ENCODE measurements around the gene BLOC1S5.

Gene BLOC1S5, protein sequence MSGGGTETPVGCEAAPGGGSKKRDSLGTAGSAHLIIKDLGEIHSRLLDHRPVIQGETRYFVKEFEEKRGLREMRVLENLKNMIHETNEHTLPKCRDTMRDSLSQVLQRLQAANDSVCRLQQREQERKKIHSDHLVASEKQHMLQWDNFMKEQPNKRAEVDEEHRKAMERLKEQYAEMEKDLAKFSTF

DNA sequence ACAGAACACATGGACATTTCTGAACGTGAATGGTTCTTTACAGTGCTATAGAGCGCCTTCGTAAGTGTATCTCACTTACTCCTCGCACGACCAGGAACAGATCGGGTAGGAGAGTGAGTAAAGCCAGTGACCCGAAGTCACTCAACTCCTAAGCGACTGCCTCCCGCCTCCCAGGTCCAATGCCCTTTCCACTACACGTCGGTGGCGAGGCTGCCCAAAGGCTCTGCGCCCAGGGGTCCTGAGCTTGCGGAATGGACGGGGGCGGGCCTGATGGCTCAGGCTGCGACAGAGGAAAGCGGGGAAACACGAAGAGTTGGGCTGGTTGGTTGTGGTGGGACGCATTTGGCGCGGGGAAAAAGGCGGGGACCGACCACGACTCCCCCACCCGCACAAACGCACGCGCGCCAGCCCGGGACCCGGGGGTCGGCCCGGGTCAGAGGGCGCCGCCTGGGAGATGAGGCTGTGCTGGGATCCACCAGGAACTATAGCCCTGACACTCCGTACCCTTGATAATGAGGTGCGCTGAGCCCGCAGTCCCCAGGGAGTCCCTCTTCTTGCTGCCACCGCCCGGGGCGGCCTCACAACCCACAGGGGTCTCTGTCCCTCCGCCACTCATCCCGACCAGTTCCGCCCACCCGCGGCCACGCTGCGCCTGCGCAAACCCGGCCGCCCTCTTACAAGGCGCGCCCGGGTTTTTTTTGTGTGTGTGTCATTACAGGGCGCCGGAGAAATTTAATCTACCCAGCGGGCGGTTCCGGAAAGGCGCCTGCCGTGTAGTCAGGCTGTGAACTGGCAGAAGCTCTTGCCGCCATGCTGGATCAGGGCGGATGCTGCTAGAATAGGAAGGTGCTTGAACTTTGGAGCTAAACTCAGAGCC is at the start of gene BLOC1S5:
Gene BLOC1S5, minus strand, starts transcription at position 629 of the 877 bp plus-strand sequence. Its CDS starts 13 bp downstream, at position 616.
- DNase-seq: peak; percentile 98

DNA sequence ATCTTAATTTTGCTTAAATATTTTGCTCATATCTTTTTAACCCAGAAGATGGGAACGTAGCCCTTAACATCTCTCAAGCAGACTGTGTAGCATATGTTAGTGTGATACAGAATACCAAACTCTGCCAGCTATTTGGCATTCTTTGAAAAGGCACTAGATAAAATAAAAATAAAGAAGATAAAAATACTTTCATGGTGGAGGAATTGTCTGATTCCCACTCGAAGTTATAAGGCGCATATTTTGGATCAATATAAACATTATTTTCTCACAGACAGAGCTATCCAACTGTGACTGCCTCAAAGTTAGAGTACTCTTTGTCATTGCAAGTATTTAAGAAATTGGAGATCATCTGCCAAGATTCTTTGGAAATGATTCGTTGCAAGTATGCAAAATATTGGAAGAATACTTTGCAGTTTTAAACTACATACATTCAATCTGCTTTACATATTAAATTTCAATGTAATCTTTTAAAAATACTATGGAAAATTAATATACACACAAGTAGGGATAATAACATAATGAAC is 49.0 kb upstream of the BLOC1S5 start:
- no peak for DNase-seq

DNA sequence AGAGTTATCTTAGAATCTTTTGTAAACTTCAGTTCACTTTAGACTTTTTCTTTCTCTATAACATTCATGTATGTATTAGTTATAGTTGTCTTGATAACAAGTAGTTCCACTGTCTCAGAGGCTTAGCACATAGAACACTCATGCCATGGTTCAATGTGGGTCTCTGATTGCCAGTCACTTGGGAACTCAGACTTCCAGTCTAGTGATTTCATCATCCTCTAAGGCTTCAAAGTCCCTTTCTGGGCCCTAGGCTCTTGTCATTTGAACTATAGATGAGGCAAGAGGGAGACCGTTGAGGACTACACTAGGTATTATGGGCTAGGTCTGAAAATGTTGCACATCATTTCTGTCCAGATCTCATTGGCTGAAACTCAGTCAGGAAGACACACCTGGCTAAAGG is 46.5 kb upstream of the BLOC1S5 start:
- no peak for DNase-seq

DNA sequence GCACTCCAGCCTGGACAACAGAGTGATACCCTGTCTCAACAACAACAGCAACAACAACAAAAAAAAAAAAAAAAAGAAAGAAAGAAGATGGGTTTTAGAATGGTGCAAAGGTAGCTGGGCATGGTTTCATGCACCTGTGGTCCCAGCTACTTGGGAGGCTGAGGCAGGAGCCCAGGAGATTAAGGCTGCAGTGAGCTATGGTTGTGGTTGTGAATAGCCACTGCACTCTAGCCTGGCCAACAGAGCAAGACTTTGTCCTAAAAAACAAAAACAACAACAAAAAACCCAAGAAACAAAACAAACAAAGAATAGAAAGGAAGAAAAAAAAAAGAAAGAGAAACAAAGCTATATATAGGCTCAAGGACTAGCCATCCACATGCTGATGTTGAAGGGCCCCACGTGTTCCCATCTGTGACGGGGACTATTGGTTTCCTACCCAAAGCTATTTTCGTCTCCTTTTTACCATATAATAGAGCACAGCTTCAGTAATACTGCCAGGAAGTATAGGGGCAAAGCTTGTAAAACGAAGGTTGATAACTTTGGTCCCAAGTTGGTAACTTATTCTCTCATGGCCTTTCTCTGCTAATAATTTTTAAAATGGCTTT is 46.0 kb upstream of the BLOC1S5 start:
- DNase-seq: no peak

DNA sequence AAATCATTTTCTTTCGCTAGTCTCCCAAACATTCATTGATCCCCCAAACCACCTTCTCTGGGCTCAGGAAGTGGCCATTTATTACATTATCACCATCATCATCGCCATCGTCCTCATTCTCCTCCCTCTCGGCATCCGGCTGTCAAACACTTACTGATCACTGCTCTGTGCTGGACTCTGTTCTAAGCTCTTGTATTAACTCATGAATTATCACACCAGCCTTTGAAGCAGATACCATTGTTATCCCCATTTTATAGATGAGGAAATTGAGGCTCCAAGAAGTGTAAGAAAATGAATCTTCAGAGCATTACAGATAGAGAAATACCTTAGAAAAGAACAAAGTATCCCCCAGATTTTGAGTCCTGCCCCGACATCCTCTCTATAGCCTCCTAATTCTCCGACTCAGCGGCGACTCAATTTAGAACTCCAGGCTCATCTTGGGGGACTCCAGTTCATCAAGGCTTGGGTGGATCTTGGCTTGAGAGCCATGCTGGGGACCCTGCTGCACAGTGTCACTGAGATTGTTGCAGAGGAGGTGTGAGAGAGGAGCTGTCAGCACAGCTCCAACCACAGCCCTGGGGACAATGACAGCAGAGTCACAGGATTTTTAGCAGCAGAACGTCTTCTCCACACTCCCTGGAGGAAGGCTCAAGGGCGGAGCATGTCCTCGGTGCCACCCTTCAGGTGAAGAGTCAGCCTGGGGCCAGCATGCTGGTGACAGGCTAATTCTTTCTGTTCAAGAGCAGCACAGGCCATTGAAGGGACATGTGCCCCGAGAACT is 44.8 kb upstream of the BLOC1S5 start:
- DNase-seq: no peak

DNA sequence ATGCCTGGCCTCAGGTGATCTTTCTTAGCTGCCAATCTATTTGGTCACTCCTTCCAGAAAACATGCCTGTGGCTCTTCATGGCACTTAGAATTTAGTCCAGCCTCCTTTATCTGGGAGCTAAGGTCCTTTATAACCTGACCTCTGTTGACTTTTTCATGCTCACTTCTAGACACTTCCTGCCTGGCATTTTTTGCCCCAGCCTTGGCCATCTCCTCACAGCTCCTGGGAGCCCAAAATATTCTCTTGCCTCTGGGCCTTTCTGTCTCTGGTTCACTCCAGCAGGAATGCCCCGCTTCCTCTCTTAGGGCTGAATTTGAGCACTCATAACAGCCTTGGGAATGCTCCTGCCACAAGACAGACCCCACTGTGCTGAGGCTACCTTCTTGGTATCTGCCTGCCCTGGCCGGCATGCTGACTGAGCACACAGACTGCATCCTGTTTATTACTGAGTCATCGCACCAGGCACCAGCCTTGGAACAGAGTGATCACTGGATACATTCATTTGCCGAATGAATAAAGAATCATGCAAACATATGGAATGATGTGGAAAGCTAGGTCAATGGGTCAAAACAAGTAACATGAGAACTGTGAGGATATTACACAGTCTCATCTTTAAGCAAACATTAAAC is 44.0 kb upstream of the BLOC1S5 start:
- no peak for DNase-seq

DNA sequence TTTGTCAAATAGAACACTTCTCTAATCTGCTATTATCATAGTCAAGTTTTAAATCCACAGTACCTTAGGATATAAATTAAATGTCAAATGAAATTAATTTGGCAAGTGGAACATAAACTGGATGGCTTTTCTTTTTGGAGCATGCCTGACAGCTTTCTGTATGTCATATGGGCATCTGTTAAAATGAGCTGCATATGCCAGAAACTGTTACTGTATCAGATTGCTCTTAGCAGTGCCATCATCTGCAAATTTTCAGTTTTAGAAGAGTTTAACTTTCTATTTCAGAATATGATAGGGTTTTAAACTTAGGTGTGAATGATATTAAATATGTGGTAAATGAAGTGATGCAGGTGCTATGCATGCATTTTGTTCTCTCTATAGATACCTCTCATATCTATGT is 41.6 kb upstream of the BLOC1S5 start:
- DNase-seq: no peak

DNA sequence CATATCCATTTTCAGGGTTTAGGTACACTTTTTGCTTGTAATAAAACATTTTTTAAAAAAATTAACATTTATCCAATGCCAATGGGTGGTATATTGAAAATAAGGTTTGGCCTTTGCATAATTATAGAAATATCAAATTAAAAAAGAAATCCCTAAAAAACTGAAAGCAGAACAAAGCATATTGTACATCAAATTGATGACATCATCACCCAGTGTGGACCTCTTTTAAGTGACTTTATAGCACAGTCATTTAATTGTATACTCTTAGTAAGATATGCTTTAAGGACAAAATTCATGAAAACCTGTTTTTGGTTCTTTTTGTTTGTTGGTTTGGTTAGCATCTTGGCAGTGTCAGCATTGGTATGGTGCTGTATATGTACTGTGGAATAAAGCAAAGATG is 39.5 kb upstream of the BLOC1S5 start:
- no peak for DNase-seq

DNA sequence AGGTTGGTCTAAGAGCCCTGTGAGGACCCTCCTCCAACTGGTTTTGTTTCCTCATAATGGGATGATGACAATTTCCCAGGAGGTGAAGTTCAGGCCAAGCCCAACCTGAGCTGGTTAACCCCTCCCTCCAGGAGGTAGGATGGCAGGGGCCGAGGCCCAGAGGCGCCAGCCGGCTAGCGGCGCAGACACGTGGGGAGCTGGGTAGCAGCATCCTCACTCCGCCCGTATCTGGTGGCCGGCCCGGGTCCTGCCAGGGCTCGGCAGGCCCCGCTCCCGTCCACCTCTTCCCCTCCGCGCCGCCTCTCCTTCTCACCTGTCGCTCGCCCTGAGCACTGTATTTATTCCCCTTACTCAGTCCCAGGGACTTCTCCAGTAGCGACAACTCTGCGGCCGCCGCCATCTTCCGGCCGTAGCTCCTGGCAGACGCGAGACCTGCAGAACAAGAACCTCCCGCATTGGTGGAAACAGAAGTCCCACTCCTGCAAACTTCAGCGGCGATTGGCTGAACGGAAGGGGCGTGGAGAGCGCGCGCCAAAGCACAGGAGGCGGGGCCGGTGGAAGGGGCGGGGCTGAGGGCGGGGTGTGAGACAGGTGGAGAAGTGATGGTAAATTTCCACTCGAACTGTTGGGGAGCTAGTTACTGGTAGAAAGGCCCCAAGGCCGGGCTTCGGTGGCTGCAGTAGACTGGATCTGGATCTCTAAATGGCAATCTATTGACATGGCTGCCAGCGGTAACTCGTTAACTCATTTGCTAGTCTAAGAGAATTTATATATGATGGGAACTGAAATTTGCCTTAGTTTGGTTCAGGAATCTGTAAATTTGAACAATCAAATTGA is 38.2 kb upstream of the BLOC1S5 start, which contains the start of gene EEF1E1:
Gene EEF1E1, minus strand, starts transcription at position 427 of the 837 bp plus-strand sequence. Its CDS starts 27 bp downstream, at position 400.
- peak; percentile 98 for DNase-seq

DNA sequence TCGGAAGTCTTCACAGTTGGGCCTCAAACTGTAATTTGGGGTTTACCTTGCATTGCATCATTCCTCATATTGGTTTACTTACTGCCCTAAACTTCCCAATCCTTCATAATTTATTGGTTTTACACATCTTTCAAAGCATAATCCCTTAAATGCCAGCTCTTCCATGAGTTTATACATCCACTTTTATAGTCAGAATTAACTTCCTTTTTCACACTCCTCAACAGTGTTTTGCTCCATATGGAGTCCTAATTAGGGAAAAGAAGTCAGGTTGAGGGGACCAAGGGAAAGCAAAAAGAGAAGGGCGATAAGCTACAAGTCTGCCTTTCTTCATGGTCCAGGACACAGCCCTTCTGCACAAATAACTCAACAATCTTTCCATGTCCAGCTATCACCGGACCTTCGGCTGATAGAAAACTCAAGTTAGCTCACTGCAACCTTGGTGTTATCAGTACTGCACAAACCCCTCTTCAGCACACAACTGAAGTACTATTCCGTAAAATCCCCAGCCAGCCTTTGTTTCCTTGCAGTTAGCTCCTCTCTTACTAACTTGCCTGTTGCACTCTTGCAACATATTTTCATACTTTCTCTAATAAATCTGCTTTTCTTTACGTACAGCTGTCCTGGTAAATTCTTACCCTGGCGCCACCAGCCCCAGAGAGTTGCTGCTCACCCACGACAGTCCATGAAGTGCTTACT is 36.1 kb upstream of the BLOC1S5 start:
- DNase-seq: no peak

DNA sequence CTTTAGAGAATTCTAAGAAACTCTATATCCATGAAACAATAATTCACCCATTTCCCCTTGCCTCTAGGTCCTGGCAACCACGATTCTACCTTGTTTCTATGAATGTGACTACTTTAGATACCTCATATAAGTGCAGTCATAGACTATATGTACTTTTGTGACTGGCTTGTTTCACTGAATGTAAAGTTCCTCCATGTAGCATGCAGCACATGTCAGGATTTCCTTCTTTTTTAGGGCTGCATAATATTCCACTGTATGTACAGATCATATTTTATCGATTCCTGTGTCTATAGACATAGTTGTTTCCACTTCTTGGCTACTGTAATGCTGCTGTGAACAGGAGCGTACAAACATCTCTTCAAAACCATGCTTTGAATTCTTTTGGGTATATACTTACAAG is 26.5 kb upstream of the BLOC1S5 start:
- no peak for DNase-seq

DNA sequence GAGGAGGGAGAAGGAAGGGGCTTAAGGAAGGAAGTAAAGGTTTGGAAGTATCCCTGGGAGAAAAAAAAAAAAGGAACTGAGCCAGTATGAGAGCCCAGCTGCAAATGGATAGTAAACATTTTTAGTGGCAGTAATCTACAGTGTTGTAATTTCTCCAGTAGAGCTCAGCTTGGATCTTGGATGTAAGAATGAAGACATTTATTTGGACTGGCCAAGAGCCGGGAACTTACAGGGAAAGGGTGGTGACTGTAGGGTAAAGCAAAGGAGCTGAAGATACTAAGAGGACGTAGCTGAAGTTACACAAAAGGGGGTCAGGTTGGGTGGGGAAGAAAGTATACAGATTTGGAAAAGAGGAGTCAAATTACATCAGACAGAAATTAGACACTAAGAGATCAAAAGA is 24.7 kb upstream of the BLOC1S5 start:
- no peak for DNase-seq

DNA sequence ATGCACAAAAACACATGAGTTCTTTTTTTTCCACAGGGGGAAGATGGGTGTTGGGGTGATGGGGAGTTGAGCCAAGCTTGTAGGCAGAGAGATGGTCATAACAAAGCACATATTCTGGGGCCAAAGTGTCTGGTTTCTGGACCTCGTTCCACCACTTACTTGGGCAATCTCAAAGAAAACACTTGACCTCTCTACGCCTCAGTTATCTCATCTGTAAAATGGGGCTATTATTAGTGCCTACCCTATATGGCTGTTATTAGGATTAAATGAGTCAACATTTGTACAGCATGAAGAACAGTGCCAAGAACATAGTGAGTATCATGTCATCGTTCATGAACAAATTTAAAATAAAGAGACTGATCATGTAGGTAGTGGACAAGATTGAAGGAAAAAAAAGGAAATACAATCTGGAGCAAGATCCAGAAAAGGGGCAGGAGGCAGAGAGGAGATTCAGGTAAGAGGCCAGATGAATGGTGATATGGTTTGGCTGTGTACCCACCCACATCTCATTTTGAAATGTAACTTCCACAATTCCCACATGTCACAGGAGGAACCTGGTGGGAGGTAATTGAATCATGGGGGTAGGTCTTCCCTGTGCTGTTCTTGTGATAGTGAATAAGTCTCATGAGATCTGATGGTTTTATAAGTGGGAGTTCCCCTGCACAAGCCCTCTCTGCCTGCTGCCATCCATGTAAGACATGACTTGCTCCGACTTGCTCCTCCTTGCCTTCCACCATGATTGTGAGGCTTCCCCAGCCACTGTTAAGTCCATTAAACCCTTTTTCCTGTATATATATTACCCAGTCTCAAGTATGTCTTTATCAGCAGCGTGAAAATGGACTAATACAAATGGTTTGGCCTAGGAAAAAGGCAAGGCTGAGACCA is 23.9 kb upstream of the BLOC1S5 start:
- DNase-seq: no peak

DNA sequence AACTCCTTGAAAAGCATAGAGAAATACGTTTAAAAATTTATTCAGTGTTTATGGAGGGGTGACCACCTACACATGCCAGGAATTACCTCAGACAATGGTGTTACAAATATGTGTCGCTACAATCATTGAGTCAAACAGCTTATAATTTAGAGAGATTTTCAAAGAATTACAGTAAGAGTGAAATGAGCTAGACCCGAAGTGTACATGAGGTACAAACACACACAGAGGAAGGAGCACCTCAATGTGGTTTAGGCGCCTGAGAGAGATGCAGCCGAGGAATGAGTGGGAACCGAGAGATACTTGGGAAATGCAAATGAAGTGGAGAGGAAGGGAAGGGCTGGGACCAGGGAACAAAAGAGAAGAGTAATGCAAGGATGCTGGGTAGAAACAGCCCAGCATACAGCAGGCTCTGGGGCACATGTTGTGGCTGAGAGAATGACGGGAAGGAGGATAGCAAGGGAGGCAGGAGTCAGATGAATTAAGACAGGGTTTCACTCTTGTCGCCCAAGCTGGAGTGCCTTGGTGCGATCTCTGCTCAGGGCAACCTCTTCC is 22.6 kb upstream of the BLOC1S5 start:
- DNase-seq: no peak

DNA sequence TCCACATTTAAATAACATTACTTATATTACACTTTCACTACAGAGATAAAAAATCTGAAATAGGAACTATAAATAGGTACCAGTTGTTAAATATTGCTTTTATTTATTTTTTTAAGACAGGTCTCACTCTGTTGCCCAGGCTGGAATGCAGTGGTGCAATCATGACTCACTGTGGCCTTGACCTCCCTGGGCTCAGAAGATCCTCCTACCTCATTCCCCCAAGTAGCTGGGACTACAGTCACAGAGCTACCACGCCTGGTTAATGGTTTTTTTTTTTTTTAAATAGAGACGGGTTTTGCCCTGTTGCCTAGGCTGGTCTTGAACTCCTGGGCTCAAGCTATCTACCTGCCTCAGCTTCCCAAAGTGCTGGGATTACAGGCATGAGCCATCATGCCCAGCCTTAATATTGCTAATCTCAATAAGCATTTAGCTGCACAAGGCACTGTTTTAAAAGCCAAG is 20.9 kb upstream of the BLOC1S5 start:
- no peak for DNase-seq

DNA sequence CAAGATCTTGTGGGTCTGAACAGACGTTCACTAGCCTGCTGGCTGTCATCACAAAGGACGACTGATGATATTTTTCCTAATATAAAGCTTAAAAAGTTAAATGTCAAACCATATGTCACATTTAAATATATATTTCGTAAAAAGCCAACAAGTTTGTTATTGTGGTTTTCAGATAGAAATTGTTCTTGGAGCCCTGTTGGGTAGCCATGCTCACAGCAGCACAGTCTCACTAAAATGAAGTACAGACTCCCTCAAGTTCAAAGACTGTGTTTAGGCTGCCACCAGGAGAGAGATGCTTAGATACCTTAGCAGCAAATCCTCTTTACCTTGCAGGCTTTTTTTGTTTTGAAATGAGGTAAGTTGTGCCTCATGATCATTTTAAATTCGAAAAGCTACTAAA is 20.4 kb upstream of the BLOC1S5 start:
- no peak for DNase-seq

DNA sequence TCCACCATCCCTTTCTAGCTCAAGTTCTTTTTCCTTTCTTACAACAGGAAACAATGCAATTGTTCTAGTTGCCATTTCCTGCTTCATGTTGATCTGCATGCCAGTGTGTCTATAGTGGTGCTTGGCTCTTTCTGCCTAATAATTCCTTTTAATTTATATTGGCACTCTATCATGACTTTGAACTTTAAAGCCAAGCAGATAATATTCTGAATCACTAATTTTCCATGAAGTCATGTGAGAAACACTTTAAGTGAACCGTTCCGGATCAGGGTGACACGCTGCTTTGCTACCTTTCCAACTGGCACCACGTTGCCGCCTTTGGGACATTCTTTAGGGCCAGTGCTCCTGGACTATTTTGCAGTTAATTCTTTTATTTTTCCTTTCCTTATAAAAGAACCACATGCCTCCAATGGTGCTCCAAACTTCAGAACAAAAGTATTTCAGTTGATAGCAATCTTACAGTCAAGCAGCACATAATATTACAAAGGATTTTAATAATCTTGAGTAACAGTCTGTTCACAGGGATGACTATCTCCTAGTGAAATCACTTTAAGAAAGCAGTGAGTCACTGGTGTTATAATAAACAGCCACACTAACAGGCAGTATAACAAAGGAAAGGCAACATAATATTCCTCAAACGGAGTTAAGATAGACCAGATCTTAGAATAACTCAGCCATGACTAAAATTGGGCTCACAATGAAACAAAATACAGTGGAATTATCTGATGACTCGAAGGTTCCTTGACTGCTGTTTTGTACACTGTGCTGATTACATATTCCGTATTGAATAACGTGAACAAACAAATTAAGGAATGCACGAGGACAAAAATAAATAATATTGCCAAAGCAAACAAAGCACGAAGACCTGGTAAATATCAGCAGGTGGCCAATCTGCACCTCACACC is 19.0 kb upstream of the BLOC1S5 start:
- DNase-seq: no peak

DNA sequence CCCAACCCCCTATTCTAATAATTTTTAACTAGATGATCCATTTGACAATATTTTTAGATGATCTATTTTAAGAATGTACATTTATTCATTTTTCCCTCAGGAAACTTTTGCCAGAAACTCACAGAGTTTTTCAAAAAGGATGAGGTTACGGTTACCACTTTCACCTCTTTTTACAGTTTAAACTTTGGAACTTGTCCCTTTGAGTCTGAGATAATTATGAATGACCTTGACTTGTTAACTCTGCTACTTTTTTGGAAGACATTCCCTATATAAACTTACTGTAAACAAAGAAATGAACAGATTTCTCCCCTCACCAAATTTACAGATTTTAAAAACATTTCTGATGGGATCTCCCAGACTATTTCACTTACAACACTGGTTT is 18.4 kb upstream of the BLOC1S5 start:
- no peak for DNase-seq

Measured in activated CD8-positive, alpha-beta memory T cell treated with anti-CD3 and anti-CD28 coated beads, Interleukin-2, amount 50 U/mL, for 4 hours (primary cell).